Prostate gland (tissue), 2 donors: ENCODE data around the gene FITM2.

Source experiments
- CTCF ChIP-seq, 4 experiments: fragments of 200-600 bp in 2 of 4; fragments of 450-650 bp in 2 of 4; sonication (generic) in 2 of 4; IDR thresholded peaks; 1 replicate in 3 of 4; 2 replicates in 1 of 4; pipeline ENCODE4 v1.5.1; 2016 to 2019; ENCODE audit warnings: antibody characterized with exemption in 4 of 4, mild to moderate bottlenecking in 2 of 4, moderate library complexity in 2 of 4
- POLR2A ChIP-seq: fragments of 450-650 bp; IDR thresholded peaks from one replicate; pipeline ENCODE4 v1.6.1; 2016; ENCODE audit warnings: antibody characterized with exemption, mild to moderate bottlenecking
- POLR2AphosphoS5 ChIP-seq: sonication (generic); formaldehyde crosslinking; IDR thresholded peaks from one replicate; pipeline ENCODE4 v1.6.1; 2017; ENCODE audit warnings: antibody characterized with exemption

- TF ChIP-seq CTCF (IDR thresholded peaks at IDR 0.05) (no peak), POLR2A (no peak), POLR2AphosphoS5 (no peak)
Measured at GRCh38 chr20:44282192-44282591, 28.8 kb downstream of the FITM2 start.
